ENCODE results near the gene TXK. TPM values are rescaled to one million over a fixed set of nuclear protein-coding genes. Genes with fewer than 3 reads are reported as not detected.

TXK gene
- polyA plus RNA-seq, 1 of the 3 experiments (the other 2 are of a cell fraction), result 0.61 TPM

DNA sequence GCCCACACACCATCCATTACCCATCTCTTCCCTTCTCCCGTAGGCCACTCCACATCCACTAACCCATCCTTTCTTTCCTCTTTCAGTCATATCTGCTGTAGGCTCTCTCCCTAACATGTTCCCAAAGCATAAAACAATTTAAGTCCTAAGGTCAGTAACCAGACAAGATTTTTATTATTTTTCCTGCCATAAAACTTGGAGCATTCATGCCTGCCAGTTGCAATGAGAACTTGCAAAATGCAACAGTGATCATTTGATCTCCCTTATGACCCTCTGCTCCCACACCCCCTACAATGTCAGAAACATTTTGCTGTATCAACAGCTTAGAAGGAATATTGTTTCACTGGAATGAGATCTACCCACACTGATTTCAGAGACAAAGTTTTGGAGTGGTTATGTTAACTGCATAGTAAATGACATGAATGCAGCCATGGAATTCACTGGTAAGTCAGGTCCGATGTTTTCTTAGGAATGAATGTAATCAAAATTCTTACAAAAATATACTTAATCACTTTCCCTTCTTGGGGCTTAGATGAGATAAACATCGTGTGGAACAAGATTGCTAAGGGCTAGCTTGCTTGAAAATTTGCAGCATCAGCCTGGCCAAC lies 111.8 kb downstream of the TXK start:
- no peak for DNase-seq

More for the DNA sequence above, 111.8 kb downstream of the TXK start:
- H4K20me1 ChIP-seq (ENCODE audit: insufficient read depth), result no peaks in the 10 kb centered on the region
- H3K4me1 ChIP-seq (ENCODE audit: control insufficient read depth in 1 of 2, insufficient read depth in 2 of 2, low read depth in 1 of 2, low read length in 1 of 2), result peaks cover 3 to 5% of the 10 kb centered on the region in 2 experiments; a peak in 2 of 4 replicates
- no peak overlapping the region for H3K9ac ChIP-seq
- H3K9me3 ChIP-seq, result no peaks in the 10 kb centered on the region
- no peaks in the 10 kb centered on the region for H3K79me2 ChIP-seq (ENCODE audit: insufficient read depth)
- H3K4me3 ChIP-seq (ENCODE audit: low read depth in 2 of 2, low read length in 1 of 2), result no peak overlapping the region
- no peaks in the 10 kb centered on the region for H3K9me2 ChIP-seq
- no peak overlapping the region for H3K27ac ChIP-seq (ENCODE audit: low read depth in 2 of 2, low read length in 1 of 2)
- H3K27me3 ChIP-seq (ENCODE audit: insufficient read depth), result no peaks in the 10 kb centered on the region
- ChIA-PET POLR2A (no interaction called here), CTCF (no interaction called here)
- peaks cover 0 to 4% of the 10 kb centered on the region in 2 experiments for H3K36me3 ChIP-seq (replicated peaks in 1 of 2; ENCODE audit: control insufficient read depth in 1 of 2, insufficient read depth in 2 of 2, low read length in 1 of 2)
- 66% methylated on average over 3 of the region's 3 CpGs for WGBS (ENCODE audit: low lambda C conversion rate)
- peaks cover 6% of the 10 kb centered on the region for H3F3A ChIP-seq (replicated peaks; ENCODE audit: insufficient read depth)
- H3K4me2 ChIP-seq, result no peak overlapping the region
- H2AFZ ChIP-seq (ENCODE audit: low read depth), result no peak overlapping the region
- no peak for TF ChIP-seq PBX3 (IDR thresholded peaks at IDR 0.05)
- TF ChIP-seq, protein P1, sequence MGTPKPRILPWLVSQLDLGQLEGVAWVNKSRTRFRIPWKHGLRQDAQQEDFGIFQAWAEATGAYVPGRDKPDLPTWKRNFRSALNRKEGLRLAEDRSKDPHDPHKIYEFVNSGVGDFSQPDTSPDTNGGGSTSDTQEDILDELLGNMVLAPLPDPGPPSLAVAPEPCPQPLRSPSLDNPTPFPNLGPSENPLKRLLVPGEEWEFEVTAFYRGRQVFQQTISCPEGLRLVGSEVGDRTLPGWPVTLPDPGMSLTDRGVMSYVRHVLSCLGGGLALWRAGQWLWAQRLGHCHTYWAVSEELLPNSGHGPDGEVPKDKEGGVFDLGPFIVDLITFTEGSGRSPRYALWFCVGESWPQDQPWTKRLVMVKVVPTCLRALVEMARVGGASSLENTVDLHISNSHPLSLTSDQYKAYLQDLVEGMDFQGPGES (IDR thresholded peaks at IDR 0.05; ENCODE audit: low read depth, low read length), result no peak
- no peak for TF ChIP-seq ZBTB33 (IDR thresholded peaks at IDR 0.05; ENCODE audit: borderline replicate concordance, low read depth)
- no peak for TF ChIP-seq USF2 (IDR thresholded peaks at IDR 0.05; ENCODE audit: borderline replicate concordance, low read depth, low read length)
- TF ChIP-seq MEF2A (IDR thresholded peaks at IDR 0.05; ENCODE audit: borderline replicate concordance, low read depth), result no peak
- TF ChIP-seq, protein P2, sequence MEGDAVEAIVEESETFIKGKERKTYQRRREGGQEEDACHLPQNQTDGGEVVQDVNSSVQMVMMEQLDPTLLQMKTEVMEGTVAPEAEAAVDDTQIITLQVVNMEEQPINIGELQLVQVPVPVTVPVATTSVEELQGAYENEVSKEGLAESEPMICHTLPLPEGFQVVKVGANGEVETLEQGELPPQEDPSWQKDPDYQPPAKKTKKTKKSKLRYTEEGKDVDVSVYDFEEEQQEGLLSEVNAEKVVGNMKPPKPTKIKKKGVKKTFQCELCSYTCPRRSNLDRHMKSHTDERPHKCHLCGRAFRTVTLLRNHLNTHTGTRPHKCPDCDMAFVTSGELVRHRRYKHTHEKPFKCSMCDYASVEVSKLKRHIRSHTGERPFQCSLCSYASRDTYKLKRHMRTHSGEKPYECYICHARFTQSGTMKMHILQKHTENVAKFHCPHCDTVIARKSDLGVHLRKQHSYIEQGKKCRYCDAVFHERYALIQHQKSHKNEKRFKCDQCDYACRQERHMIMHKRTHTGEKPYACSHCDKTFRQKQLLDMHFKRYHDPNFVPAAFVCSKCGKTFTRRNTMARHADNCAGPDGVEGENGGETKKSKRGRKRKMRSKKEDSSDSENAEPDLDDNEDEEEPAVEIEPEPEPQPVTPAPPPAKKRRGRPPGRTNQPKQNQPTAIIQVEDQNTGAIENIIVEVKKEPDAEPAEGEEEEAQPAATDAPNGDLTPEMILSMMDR (IDR thresholded peaks at IDR 0.05), result no peak
- no peak for TF ChIP-seq TCF12 (IDR thresholded peaks at IDR 0.05)
- TF ChIP-seq TAF1 (IDR thresholded peaks at IDR 0.05; ENCODE audit: borderline replicate concordance, low read depth, low read length), result no peak
- no peak for TF ChIP-seq RAD21 (IDR thresholded peaks at IDR 0.05; ENCODE audit: low read length)
- TF ChIP-seq RFX5 (IDR thresholded peaks at IDR 0.05; ENCODE audit: low read length), result no peak
- no peak for TF ChIP-seq FOXJ3 (CRISPR knock-in tag; IDR thresholded peaks at IDR 0.05)
- no peak for TF ChIP-seq NRF1 (IDR thresholded peaks at IDR 0.05; ENCODE audit: low read depth, low read length)
- no peak for TF ChIP-seq MAX (IDR thresholded peaks at IDR 0.05; ENCODE audit: low read depth)
- no peak for TF ChIP-seq EZH2phosphoT487 (IDR thresholded peaks at IDR 0.05; ENCODE audit: borderline replicate concordance, low read depth)
- TF ChIP-seq ELF1 (IDR thresholded peaks at IDR 0.05), result no peak
- no peak for TF ChIP-seq SIN3A (IDR thresholded peaks at IDR 0.05; ENCODE audit: borderline replicate concordance, low read depth, low read length)
